Measurements from ENCODE around the gene RALGDS. TPM values are rescaled to one million over a fixed set of nuclear protein-coding genes. Genes with fewer than 3 reads are reported as not detected.

Gene RALGDS
- total and polyA plus RNA-seq, 2 of the 4 experiments (the other 2 are of a cell fraction) = 13.1 to 36.9 TPM

DNA sequence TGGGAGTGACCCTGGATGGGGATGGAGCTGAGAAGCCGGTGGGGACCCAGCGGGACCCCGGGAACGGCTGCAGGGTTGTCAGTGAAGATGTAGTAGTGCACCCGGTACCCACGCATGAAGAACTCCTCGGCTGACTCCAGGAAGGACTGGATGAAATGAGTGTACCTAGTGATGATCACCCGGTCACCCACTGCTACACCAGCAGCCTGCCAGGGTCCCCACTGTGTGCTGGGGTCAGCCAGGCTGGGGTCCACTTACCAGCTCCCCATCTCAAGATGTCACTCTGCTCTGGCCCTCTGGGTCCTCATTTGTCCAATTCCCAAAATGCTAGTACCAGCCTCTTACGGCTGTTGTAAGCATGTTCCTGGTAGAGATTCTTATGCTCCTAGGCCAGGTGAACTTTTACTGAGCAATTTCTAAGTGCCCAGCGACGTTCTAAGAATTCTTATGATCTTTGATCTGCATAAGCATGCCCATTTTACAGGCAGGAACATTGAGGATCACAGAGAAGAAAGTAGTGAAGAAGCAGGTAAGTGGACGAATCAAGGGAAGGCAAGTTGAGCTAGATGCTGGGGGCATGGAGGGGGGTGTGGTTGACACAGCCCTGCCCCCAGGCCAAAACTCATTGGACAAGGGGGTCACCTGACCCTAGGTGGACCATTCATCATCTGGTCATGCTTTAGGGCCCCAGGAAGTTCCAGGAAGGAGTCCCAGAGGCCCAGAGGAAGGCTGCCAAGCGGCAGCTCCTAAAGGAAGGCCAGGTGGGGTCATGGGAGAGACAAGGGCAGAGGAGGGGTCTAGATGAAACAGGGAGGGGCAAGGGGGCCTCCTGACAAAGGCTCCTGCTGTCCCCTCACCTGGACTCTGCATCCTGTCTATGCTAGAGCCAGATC is 33.3 kb upstream of the RALGDS start:
- Histone ChIP-seq H3K18ac (ENCODE audit: low read depth, low read length) (no peak overlapping the region), H2BK15ac (ENCODE audit: low read depth, low read length) (no peak overlapping the region), H2AK5ac (ENCODE audit: low read depth, low read length) (no peak overlapping the region), H3K4me3 (ENCODE audit: insufficient read depth, low read depth, low read length) (no peak overlapping the region), H3K36me3 (ENCODE audit: control insufficient read depth, insufficient read depth, low read length) (0 out of 2 replicates have a peak, but pooled peaks cover 1% of the 10 kb centered on the region), H4K20me1 (ENCODE audit: insufficient read depth, low read length) (no peaks in the 10 kb centered on the region), H3K27ac (ENCODE audit: insufficient read depth, low read length) (no peak overlapping the region), H3K27me3 (ENCODE audit: control insufficient read depth, insufficient read depth, low read length) (no peaks in the 10 kb centered on the region), H4K91ac (ENCODE audit: insufficient read depth, low read depth, low read length) (no peak overlapping the region), H2AFZ (replicated peaks; ENCODE audit: low read length, poor library complexity) (no peak overlapping the region), H2BK5ac (ENCODE audit: low read depth, low read length, poor library complexity, severe bottlenecking) (no peak overlapping the region), H3K4ac (ENCODE audit: low read depth, low read length) (no peak overlapping the region), H3K23ac (ENCODE audit: low read depth, low read length) (no peak overlapping the region), H3K79me1 (ENCODE audit: low read depth in 1 of 2, low read length in 2 of 2) (no peaks in the 10 kb centered on the region), H3K56ac (ENCODE audit: extremely low read depth, insufficient read depth, low read length) (no peak overlapping the region), H3K9ac (ENCODE audit: low read depth, low read length) (no peak overlapping the region), H2AK9ac (replicated peaks; ENCODE audit: low read depth, low read length, poor library complexity) (peak overlapping the region; percentile 16), H3K4me2 (ENCODE audit: low read depth, low read length) (no peak overlapping the region), H4K8ac (ENCODE audit: low read depth in 2 of 2, low read length in 2 of 2) (no peak overlapping the region), H4K5ac (ENCODE audit: low read depth, low read length) (no peak overlapping the region), H3K9me1 (ENCODE audit: insufficient read depth, low read length) (0 out of 2 replicates have a peak, but pooled peaks cover 3% of the 10 kb centered on the region), H3K9me3 (ENCODE audit: control insufficient read depth, insufficient read depth, low read length) (no peaks in the 10 kb centered on the region), H2BK20ac (ENCODE audit: low read depth, low read length) (no peak overlapping the region), H3K14ac (replicated peaks; ENCODE audit: low read depth, low read length) (no peak overlapping the region), H3K4me1 (ENCODE audit: control insufficient read depth, insufficient read depth, low read length) (no peaks in the 10 kb centered on the region), H2BK120ac (ENCODE audit: low read depth, low read length) (no peak overlapping the region)
- intact Hi-C loops (cut with micrococcal nuclease) = no loop called here
- ATAC-seq (ENCODE audit: low read depth) (no peak), DNase-seq (no peak)
- no CpG with 5 or more reads among the region's 13 CpGs for WGBS, 2 experiments (ENCODE audit: extremely low coverage in 2 of 2, insufficient read length in 1 of 2)
- in situ Hi-C loops (cut with MboI; ENCODE audit: low sequenced_read_pairs) = loop anchor here (5.0 kb wide), 1 partner anchor 107 kb away; no protein-coding TSS in a partner anchor
- no TSS peak for BruUV-seq (replicated peaks)
- TF ChIP-seq, protein P1, sequence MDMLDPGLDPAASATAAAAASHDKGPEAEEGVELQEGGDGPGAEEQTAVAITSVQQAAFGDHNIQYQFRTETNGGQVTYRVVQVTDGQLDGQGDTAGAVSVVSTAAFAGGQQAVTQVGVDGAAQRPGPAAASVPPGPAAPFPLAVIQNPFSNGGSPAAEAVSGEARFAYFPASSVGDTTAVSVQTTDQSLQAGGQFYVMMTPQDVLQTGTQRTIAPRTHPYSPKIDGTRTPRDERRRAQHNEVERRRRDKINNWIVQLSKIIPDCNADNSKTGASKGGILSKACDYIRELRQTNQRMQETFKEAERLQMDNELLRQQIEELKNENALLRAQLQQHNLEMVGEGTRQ (IDR thresholded peaks at IDR 0.05; ENCODE audit: low read depth, low read length) = no peak
- TF ChIP-seq CEBPB (IDR thresholded peaks at IDR 0.05; ENCODE audit: low read depth, low read length) = no peak
- TF ChIP-seq RCOR1 (IDR thresholded peaks at IDR 0.05; ENCODE audit: insufficient replicate concordance, low read length) = no peak
- TF ChIP-seq, protein P2, sequence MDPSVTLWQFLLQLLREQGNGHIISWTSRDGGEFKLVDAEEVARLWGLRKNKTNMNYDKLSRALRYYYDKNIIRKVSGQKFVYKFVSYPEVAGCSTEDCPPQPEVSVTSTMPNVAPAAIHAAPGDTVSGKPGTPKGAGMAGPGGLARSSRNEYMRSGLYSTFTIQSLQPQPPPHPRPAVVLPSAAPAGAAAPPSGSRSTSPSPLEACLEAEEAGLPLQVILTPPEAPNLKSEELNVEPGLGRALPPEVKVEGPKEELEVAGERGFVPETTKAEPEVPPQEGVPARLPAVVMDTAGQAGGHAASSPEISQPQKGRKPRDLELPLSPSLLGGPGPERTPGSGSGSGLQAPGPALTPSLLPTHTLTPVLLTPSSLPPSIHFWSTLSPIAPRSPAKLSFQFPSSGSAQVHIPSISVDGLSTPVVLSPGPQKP (IDR thresholded peaks at IDR 0.05; ENCODE audit: borderline replicate concordance, low read depth, low read length) = no peak
- TF ChIP-seq CHD1 (IDR thresholded peaks at IDR 0.05; ENCODE audit: low read depth, low read length) = no peak
- no peak for TF ChIP-seq RFX5 (IDR thresholded peaks at IDR 0.05; ENCODE audit: low read depth, low read length)
- TF ChIP-seq, protein P3, sequence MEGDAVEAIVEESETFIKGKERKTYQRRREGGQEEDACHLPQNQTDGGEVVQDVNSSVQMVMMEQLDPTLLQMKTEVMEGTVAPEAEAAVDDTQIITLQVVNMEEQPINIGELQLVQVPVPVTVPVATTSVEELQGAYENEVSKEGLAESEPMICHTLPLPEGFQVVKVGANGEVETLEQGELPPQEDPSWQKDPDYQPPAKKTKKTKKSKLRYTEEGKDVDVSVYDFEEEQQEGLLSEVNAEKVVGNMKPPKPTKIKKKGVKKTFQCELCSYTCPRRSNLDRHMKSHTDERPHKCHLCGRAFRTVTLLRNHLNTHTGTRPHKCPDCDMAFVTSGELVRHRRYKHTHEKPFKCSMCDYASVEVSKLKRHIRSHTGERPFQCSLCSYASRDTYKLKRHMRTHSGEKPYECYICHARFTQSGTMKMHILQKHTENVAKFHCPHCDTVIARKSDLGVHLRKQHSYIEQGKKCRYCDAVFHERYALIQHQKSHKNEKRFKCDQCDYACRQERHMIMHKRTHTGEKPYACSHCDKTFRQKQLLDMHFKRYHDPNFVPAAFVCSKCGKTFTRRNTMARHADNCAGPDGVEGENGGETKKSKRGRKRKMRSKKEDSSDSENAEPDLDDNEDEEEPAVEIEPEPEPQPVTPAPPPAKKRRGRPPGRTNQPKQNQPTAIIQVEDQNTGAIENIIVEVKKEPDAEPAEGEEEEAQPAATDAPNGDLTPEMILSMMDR (conservative IDR thresholded peaks at IDR 0.05; ENCODE audit: low read depth, low read length) = no peak
- no peak for TF ChIP-seq BHLHE40 (IDR thresholded peaks at IDR 0.05; ENCODE audit: low read depth, low read length)
- TF ChIP-seq NFE2L2 (IDR thresholded peaks at IDR 0.05; ENCODE audit: low read depth, low read length) = no peak
- no peak for TF ChIP-seq POLR2A (IDR thresholded peaks at IDR 0.05; ENCODE audit: low read depth, low read length)
- ChIA-PET POLR2A (ENCODE audit: unreplicated experiment) (no interaction called here), CTCF (interaction anchor here (1.4 kb wide), 1 partner anchor 132 kb away, joined by 5 read pairs; no protein-coding TSS in a partner anchor)
- dilution Hi-C loops (cut with HindIII; ENCODE audit: low sequenced_read_pairs, unreplicated experiment) = no loop called here

Measured in IMR-90 (cell line).